HG02588 (cell line): ENCODE results near the gene CSTPP1.
"Not testable (repeated sequence)": the region's sequence is repeated elsewhere in the genome, so short reads cannot be mapped to it uniquely, and the experiment has no call there.

Experiments
- ATAC-seq: cut with Tn5 transposase; IDR thresholded peaks from one replicate; pipeline ENCODE4 v1.9.1; 2021; ENCODE audit warnings: mild to moderate bottlenecking, moderate library complexity; ENCODE audit not compliant: unreplicated experiment

Gene CSTPP1

DNA sequence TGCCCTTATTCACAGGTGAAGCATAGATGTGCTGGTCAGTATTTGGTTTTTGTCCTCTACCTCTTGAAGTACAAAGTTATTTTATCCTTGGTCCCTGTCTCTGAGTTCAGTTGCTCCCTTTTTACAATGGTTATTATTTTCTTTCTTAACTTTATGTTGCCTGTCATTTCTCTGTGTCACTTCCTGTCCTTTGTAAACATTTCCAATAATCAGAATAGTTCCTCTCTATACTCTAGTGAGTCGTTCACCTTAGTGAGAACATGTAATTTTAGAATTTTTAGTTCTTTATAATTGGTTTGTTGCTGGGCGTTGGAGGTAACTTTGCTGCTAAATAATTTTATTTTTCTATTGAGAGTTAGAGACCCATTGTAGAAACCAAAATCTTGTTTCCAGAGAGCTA is 16.0 kb downstream of the CSTPP1 start:
- no peak for ATAC-seq

DNA sequence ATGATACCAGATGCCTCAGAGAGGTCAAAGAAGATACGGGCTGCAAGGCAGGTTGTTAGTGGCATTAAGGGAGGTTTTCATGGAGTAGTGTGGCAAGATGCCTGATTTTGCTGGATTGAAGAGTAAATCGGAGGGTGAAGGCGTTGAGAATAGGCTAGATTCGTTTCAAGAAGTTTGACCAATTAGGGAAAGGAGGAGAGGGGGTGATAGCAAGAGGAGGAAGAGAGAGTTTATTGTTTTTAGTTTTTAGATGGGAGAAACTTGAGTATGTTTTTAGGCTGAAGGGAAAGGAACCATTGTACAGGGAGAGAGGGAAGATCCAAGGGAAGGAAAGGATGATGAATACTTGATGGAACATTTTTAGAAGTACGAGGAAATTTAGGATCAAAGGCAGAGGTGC is 16.5 kb downstream of the CSTPP1 start:
- no peak for ATAC-seq

DNA sequence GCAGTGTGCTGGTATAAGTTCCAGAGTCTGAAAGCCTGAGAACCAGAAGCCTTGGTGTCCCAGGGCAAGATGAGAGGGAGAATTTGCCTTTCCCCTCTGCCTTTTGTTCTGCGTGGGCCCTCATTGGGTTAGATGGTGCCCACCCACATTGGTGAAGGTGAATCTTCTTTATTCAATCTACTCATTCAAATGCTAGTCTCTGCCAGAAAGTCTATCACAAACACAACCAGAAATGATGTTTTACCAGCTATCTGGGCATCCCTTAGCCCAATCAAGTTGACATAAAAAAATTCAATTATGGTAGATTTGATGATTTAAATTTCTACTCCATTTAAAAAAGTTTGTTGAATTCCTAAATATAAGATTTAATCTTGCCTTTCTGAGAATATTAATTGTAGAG is 22.2 kb downstream of the CSTPP1 start:
- no peak for ATAC-seq

DNA sequence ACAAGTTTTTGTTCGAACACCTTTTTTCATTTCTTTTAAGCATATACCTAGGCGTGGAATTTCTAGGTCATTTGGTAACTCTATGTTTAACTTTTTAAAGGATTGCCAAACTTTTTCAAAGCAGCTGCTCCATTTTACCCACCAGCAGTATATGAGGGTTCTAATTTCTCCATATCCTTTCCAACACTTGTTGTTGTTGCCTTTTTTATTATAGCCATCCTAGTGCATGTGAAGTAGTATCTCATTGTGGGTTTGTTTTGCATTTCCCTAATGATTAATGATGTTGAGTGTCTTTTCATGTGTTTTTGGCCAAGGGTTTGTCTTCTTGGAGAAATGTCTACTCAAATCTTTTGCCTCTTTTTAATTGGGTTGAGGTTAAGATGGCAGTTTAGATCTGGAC is 24.5 kb downstream of the CSTPP1 start:
- no peak for ATAC-seq

DNA sequence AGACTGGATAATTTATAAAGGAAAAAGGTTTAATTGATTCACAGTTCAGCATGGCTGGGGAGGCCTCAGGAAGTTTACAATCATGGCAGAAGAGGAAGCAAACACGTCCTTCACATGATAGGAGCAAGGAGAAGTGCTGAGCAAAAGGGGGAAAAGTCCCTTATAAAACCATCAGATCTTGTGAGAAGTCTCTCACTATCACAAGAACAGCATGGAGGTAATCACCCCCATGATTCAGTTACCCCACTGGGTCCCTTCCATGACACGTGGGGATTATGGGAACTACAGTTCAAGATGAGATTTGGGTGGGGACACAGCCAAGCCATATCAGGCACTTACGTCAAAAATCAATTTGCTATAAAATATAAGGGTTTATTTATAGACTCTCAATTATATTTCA is 25.3 kb downstream of the CSTPP1 start:
- ATAC-seq = not testable (repeated sequence)

DNA sequence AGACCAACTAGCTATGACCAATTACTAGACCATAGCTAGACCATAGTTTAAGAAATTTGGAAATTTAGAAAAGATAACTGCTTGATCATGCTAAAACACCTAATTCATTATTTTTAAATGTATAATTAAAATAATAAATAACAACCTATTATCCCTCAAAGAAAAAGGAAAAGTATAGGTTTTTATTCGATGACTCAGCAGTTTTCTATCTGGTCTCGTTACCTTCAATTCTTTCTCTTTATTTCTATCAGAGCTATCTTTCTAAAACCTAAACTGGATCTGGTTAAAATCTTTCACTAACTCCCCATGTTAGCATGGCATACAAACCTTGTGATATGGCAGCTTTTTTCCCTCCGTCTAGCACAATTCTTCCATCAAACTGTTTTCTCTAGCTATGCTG is 27.3 kb downstream of the CSTPP1 start:
- no peak for ATAC-seq

DNA sequence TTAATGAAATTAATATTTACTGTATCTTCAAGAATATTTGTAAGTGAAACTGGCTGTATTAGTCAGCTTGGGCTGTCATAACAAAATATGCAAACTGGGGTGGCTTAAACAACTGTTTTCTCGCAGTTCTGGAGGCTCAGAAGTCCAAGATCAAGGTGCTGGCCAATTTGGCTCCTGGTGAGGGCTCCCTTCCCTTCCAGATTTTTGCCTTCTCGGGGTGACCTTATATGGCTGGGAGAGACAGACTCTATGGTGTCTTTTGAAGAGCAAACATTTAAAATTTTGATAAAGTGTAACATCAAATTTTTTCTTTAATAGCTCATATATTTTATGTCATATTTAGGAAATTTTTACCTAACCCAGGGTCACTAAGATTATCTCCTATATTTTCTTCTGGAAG is 30.2 kb downstream of the CSTPP1 start:
- ATAC-seq = no peak

DNA sequence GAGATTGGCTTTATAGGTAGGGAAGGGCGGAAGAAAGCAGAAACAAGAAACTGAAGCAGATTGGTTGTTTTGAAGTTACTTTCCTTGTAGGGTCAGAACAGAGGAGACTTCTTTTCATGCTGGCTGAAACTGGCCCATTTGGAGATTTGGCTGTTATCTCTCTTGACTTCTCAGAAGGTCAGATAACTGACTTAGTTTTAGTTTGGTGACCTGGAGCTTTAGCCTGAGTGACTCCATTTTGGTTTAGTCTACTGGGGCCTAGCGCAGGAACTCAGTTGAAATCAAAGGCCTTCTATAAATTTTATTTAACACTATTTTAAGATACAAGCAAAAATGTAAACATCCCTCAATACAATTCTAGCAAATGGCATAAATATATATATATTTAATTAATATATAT is 31.4 kb downstream of the CSTPP1 start:
- no peak for ATAC-seq

DNA sequence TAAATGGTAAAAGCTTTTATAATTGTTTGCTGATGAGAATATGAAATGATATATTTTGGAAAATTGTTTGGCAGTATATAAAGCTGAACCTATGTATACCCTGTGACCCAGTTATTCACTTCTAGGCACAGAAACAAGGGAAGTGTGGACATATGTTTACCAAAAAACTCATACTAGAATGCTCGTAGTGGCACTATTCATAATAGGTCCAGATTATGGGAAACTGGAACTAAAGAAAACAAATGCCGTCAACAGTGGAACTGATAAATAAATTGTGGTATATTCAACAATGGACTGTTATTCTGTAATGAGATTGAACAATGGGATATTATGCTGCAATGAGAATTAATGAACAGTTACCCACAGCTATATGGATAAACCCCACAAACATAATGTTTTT is 32.8 kb downstream of the CSTPP1 start:
- ATAC-seq = no peak

DNA sequence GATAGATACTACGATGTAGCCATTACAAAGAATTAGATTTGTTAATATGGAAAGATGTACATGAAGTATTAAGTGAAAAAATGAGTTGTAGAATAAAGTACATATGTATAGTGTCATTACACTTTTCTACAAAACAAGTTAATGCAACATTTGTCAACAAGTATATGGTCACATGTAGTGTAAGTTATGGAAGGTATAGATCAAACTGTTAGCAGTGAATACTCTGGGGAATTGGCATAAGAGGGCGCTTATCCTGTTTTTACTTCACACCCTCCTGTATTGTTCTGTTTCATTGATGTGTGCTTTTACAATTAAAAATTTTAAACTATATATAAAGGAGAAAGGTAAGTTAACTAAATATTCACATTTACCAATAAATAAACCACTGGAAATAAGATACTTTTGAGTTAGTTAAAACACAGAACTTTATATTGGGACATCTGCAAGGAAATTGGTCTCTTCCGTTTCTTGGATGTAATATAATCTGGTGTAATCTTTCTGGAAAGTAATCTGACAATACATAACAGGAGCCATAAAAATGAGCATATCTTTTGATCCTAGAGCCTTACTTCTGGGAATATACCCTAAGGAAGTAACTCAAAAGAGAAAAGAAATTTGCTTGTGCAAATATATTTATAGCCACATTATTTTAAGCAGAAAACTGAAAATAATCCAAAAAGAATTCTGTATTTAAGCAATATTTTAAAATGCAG is 34.5 kb downstream of the CSTPP1 start:
- ATAC-seq = no peak

DNA sequence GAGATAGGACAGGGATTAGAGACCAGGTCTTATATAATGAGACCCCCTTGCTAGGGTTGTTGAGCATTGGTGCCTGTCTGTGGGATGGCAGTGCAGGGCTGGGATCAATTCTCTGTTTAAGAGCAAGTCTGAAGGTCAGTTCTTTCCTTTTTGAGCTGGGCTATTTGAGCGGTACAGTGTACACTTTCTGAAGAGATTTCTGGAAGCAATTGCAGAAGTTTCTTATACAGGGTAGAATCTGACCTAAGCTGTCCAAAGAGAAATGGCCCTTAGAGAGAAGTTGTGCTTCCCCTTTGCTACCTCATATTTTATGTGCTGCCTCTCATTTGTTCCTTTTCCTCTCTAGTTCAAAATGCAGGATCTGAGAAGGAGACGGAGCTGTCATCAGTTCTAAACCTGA is 35.8 kb downstream of the CSTPP1 start:
- no peak for ATAC-seq

DNA sequence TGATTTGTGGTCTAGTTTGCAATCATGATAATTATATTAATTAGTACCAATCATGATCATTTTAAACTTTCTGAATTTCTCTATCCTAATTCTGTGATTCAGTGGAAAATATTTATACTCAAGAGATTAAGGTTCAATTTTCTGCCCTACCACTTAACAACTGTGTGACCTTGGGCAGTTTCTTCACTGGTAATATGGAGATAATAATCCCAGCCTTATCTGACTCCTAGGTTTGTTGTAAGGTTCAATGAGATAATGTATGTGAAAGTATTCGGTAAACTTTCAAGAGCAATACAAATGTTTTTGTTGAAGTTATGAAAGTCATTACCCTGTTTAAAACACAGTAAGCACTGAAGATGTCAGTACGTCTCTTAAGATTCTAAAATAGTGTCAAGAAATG is 36.3 kb downstream of the CSTPP1 start:
- no peak for ATAC-seq

DNA sequence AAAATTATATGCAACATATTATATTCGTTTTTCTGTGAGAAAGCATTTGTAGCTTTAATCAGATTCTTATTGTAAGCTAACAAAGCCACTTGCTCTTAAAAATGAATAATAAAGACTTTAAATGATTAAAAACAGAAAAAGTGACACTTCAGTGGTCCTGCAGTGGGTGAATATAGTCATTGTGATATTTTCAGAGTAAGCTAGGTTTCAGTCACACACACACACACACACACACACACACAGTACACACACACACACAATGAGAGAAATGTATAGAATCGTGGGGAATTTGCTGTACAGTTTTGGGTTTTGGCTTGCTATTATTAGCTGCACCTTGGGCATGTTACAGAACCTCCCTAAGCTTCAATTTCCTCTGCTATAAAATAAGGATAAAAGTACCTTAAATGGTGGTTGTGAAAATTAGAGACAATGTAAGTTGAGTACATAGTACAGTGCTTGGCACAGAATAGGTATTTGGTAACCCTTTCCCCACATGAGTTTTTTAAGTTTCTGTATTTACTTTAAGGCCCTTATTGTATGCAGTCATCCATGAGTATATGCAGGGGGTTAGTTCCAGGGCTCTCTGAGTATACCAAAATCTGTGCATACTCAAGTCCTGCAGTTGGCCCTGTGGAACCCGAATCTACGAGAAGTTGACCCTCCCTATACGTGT is 39.8 kb downstream of the CSTPP1 start:
- no peak for ATAC-seq

DNA sequence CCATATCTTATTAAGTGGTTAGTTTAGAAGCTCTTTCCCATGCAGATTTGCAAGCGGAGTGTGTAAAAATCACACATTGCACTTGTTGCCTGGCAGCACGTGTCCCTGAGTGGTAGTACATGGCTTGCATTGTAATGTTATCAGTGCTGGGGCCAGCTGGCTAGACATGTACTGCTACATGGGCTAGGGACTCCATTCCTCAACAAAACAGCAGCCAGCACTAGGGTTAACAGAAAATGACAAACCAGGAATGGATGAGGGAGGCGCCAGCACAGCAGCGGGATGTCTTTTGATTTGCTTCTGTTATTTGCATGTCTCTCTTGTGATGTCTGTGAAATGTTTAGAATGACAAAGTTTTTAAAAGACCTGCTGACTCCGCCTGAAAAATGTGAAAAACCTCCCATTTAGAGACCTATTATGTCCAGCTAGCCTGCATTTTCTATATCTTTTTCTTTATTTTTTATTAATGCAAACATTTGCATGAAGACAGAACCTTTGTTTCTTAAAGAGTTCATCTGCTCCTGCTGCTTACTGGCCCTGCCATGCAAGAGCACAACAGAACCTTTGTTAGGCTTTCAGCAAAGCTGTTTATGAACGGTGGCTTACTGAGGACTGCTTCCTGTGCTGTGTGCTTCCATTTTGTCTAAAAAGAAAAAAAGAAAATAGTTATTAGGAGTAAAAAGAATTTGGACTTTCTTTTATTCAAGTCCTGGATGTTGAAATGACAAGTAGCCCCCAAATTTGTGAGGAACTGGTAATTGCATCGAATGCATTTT is 40.7 kb downstream of the CSTPP1 start:
- ATAC-seq = no peak

DNA sequence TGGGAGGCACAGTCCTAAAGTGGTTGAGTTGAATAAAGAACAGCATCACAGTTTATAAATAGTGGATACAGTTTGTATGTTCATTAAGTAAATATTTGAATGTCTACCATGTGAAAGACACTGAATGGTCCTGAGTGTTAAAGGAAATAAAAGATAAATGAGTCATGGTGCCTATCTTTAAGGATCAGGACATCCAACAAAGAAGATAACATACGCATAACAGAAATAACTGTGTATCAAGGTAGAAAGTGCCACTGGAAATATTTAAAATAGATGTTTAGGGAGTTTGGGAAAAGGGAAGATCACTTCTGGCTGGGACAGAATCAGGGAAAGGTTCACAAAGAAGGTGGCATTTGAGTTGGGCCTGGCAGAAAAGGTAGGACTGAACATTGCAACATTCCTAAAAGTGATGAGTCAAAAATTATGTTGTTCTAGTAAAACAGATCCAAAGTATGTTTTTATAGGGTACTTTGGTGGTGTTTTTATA is 41.5 kb downstream of the CSTPP1 start:
- no peak for ATAC-seq

DNA sequence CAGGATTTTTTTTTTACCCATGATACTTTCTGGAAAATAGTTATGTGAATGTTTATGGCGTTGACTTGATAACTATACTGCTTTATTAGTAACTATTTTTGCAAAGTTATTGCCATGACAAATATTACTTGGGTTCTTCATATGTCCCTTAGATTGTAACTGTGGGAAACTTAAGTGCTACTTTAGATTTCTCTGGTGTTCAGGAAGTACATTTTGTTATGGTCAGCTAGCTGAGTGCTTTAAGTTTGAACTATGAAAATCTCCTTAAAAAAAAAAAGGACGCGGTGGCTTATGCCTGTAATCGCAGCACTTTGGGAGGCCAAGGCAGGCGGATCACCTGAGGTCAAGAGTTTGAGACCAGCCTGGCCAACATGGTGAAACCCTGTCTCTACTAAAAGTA is 42.8 kb downstream of the CSTPP1 start:
- ATAC-seq = no peak

DNA sequence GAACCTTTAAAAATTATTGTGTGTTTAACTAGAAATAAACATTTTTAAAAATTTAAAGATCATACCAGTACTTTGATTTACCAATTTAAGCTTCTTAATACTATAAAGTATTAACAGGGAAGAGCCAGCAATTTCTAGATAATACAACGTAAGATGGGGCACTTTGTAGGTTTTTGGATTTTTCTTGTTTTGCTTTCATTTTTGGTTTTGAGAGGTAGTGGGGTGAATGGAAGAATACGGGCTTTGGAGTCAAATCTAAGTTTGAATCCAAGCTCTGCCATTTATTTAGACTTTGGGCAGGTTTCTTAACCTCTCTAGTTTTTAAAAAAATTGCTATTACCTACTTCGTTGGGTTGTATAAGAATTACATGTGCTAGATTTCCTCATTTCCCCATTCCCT is 44.9 kb downstream of the CSTPP1 start:
- ATAC-seq = no peak

DNA sequence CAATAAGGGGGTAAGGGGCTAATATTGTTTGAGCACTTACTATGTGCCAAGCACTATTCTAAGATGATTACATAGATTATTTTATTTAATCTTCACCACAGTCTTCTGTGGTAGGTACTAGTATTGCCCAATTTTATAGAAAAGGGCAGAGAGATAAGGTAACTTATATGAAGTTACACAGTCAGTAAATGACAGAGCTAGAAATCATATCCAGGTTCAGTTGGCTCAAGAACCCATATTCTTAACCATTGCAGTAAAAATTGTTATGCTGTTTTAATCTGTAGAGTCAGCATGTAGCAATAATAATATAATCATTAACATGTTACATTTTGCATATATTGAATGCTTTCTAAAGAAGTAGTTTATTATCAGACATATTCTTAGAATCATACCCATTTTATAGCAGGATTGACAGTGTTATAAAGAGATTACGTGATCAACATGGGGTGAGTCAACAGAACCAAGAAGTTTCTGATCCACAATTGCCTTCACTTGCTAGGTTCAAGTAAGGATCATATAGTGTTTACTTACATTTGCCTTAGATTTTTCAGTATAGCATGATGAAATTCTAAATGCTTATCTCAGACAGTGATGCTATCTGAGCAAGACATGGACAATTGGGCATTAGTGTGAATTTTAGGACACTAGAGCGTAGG is 46.4 kb downstream of the CSTPP1 start:
- ATAC-seq = no peak

DNA sequence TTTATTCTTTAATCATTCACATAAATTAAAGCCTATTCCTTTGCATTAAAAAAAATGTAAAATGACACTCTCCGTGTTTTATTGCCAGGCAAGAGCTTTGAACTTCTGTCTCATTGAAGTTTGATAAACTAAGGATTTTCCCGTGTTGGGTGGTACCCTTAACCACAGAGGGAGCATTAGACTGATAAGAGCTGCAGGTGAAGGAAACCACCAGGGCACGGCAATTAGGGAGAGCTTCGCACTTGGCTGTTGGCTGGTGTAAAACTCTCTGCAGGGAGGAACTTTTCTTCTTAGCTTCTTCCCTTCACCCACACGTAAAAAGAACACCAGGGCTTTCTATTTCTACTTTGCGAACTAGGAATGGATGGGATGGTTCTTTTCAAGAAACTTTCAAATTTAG is 47.0 kb downstream of the CSTPP1 start:
- no peak for ATAC-seq

DNA sequence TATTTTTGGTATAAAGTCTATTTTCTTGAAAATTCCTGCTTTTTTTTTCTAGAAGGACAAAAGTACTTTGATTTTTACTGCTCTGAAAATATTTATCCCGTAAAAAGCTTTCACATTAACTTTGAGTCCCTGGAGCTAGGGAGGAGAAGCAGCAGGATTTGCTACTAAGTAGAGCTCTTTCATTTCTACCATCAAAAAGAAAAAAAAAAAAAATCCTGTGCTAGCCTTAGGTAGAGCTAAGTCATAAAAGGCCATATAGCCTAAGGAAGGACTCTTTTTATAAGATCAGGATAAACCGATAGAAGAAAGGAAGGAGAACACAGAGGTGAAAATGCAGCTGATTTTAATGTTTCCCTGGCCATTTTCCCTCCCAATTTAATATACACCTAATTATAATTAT is 48.0 kb downstream of the CSTPP1 start:
- ATAC-seq = no peak

DNA sequence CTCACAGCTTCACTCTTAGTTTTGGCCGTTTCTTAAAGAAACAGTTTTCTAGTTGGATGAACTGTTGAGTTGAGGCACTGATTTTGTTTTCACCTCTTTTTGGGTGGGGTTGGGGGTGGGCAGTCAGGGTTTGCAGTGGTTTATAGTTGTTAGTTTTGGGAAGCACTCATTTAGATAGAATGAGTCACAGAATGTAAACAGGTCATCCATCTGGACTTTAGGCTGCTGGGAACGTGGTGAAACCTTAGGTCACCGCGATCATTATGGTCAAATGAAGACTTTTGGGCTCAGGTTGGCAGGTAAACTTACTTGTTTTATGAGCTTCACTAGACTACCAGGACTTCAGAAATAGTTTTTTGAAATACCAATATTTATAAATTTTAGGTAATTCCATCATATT is 48.4 kb downstream of the CSTPP1 start:
- ATAC-seq = no peak
